GM19099 (cell line): ENCODE results near the gene PGP.

ENCODE experiments used
- POLR2A ChIP-seq: IDR thresholded peaks from 3 replicates; pipeline ENCODE4 v1.6.1; 2011; ENCODE audit warnings: low read depth; ENCODE audit not compliant: insufficient read length; ENCODE audit errors: extremely low read depth

PGP gene

DNA sequence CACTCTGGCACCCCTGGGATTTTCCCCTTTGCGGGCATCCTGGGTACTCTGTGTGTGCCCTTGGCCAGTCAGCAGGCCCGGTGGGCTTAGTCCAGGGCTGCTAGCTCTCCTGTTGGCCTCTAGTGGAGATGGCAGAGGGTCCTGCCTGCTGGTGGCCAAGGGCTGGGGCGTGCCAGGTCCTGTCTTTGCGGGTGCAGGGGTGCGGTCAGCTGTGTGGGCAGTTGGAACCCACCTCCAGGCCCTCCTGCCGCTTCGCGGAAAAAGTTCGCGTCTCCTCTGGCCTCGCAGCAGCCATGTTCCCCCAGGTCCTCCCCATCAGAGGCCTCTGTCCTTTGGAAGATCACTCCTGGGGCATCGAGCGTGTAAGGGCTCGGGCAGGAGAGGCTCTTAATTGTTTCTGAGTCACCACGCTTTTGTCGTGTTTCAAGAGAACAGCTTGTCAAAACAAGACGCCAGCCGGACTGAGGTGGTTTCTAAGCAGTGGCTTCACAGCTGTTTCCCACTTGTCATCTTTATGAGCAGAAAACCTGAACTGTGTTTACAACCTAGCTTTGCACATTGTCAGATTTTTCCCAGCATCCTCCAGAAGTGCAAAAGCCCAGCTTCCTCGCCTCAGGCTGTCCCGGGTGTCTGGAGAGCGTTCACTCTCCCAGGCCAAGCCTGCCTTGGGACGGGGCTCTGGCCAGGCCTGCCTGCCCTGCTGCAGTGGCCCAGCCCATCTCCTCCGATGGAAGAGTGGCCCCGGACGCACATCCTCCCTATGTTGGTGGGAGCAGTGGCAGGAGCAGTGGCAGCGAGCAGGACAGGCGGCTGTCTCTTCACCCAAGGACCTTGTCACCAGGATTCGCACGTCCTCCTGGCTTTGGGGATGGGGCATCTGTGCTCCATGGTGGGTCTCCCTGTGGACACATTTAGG, 16.6 kb upstream of the PGP start:
- no peak for TF ChIP-seq POLR2A

DNA sequence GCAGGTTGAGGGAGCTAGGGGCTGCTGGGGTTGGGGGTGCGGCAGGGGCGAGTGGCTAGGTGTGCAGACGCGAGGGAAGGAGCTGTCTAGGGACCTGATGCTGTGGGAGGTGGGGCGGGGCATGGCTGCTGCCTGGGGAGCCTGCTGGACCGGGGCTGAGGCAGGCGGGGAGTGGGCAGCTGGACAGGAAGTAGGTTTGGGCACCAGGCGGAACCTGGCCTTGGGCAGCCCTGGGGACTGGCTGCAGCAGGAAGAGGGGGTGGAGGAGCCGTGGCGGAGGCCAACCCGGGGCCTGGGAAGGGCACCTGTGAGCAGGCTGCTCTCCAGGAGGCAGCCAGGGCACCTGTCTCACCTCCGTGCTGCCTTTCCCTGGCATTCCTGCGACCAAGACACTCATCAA, 15.7 kb upstream of the PGP start:
- no peak for TF ChIP-seq POLR2A

DNA sequence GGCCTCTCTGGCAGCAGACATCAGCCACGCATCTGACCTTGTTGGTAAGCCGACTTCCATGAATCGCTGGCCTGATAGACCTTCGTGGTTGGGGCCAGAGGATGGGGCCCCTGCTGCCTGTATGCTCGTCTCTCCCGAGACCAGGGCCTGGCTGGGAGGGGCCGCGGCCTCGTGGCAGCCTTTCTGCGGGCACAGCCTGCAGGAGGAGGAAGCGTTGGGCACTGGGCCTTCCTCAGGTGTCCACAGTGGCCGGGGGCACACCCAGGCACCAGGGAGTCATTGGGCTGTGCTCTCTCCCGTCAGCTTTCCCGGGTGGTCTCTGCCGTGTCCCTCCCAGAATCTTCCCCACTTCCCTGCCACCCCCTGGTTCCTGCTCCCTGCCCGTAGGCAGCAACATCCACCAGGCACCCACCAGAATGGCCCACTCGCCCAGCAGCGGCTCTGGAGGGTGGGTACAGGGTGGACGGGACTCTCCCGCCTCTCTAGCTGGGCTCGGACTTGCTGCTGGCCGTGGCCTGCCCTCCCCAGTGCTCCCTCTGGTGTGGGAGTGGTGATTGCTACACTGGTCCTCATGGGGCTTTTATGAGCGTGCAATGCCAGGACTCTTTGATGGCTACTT, 15.1 kb upstream of the PGP start:
- no peak for TF ChIP-seq POLR2A

DNA sequence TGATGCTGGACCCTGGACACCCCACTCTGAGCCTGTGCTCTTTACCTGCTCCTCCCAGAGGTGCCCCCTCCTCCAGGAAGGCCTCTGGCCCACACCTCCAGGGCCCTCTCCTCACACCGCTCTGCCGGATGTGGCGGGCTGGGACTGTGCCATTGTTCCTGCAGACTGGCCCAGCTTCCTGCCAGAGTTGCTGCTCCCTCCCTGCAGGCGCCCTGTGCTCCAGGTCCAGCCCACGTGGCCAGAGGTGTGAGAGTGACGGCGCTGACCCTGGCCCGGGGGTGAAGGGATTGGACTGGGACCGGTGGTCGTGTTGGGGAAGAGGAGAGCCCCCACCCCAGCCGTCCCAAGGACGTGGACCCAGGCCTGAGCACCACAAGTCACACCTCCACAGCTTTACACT, 14.5 kb upstream of the PGP start:
- TF ChIP-seq POLR2A: no peak

DNA sequence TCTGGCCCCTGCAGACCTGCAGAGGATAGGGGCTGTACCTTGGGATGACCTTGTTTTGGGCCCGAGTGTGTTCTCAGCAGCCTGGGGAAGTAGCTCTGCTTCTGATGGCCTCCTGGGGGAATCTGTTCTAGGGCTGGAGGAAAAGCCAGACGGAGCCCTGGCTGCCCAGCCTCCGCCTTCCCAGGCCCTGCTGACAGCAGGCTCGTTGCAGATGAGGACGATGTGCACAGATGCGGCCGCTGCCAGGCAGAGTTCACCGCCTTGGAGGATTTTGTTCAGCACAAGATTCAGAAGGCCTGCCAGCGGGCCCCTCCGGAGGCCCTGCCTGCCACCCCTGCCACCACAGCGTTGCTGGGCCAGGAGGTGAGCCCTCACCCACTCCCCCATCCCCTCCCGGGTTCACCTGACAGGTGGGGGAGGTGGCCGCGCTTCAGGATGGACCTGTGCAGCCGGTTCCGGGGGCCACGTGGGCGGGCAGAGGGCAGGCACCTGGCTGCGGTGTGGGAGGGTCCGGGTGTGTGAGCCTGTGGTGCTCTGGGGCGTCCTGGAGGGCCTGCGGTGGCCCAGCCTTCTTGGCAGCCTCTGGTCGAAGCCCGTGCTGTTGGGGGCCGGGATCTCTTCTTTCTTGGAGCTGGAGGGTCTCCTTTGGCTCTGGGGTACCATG, 13.7 kb upstream of the PGP start:
- TF ChIP-seq POLR2A: no peak

DNA sequence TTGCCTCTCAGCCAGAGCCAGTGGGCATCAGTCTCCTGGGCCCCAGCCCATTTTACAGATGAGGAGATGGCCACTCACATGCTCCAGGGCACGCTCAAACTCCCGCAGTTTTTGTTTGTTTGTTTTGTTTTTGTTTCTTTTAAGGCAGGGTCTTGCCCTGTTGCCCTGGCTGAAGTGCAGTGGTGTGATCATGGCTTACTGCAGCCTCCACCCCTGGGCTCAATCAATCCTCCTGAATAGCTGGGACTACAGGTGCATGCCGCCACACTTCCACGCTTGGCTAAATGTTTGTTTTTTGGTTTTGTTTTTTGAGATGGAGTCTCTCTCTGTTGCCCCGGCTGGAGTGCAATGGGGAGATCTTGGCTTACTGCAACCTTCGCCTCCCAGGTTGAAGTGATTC, 12.3 kb upstream of the PGP start:
- no peak for TF ChIP-seq POLR2A

DNA sequence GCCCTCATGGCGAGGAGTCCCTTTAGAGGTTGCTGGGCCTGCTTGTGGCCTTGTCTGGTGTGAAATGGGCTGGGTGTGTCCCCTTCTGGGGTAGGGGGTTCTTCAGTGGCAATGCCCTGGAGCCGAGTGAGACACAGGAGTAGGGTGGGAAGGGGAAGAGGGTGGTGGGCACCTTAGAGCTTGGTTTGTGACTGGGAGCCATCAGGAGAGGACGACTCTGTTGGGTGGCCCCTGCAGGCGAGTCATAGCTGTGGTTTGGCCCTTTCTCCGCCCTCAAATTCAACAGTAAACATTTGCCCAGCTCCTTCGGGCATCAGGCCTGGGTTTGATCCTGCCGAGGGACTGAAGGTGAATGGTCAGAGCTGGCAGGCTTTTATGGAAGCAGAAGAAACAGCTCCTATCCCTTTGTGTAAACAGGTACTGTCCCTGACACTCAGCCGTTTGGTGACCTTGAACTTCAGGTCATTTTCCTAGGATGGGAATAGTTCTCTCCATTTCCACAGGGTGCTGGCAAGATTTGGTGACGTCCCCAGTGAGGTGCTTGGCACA, 11.7 kb upstream of the PGP start:
- TF ChIP-seq POLR2A: no peak

DNA sequence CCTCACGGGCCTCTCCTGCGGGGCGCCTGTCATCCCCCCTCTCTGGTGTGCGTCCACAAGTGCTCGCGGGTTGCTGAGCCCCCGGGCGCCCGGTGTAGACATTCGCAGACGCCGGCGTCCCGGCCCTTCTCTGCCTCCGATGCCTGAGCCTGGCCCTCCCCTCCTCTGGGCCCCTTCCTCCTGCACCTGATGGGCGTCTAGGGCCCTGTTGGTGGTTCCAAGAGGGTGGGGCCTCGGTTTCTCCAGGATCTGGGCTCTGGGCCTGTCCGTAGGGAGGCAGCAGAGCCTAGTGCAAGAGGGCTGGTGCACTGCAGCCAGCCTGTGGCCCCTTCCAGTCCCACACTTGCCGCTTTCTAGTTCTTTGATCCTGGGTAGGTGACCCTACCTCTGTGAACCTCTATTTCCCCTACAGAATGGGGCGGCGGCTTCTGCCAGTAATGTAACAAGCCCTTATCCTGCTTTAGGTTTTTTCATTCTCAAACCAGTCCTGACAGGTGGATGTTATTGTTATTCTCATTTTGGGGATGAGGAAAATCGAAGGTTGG, 9.4 kb upstream of the PGP start:
- TF ChIP-seq POLR2A: no peak

DNA sequence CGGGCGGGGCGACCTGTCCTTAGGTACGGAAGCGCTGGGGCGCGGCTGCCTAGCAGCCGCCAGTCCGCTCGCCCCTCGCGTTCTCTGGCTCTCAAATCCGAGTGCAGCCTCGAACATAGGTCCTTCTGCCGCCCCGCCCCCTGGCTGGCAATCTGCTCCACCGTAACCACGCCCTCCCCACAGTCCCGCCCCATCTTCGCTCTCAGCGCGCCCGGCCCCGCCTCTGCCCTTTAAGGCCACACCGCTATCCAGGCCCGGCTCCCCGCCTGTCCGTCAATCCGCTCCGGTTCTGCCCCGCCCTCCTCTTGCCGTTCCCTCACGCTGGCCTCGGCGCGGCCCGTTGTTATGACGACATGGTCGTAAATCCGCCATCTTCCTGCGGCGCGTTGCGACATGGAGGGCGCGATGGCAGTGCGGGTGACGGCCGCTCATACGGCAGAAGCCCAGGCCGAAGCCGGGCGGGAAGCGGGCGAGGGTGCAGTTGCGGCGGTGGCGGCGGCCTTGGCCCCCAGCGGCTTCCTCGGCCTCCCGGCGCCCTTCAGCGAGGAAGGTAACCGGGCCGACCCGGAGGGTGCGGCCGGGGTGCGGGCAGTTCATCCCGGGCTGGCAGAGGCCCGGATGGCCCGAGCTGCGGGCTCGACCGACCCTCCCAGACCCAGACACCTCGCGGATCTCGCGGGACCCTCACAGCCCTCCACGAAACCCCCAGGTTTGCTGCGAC, 8.7 kb upstream of the PGP start, which contains the start of gene E4F1:
E4F1 (plus strand) TSS at position 371 of the 721 bp plus-strand sequence; CDS start at position 394, 23 bp downstream.
- peak; percentile 98 for TF ChIP-seq POLR2A

DNA sequence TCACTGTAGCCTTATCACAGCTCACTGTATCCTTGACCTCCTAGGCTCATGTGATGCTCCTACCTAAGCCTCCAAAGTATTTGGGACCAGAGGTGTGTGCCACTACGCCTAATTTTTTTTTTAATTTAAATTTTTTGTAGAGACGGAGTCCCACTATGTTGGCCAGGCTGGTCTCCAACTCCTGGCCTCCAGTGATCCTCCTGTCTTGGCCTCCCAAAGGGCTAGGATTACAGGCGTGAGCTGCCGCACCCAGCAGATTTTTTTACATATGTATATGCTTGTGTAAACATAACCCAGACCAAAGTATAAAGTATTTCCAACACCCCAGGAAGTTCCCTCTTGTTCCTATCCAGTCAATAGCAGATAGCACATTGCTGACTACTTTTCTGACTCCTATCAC, 1.7 kb upstream of the PGP start:
- no peak for TF ChIP-seq POLR2A

DNA sequence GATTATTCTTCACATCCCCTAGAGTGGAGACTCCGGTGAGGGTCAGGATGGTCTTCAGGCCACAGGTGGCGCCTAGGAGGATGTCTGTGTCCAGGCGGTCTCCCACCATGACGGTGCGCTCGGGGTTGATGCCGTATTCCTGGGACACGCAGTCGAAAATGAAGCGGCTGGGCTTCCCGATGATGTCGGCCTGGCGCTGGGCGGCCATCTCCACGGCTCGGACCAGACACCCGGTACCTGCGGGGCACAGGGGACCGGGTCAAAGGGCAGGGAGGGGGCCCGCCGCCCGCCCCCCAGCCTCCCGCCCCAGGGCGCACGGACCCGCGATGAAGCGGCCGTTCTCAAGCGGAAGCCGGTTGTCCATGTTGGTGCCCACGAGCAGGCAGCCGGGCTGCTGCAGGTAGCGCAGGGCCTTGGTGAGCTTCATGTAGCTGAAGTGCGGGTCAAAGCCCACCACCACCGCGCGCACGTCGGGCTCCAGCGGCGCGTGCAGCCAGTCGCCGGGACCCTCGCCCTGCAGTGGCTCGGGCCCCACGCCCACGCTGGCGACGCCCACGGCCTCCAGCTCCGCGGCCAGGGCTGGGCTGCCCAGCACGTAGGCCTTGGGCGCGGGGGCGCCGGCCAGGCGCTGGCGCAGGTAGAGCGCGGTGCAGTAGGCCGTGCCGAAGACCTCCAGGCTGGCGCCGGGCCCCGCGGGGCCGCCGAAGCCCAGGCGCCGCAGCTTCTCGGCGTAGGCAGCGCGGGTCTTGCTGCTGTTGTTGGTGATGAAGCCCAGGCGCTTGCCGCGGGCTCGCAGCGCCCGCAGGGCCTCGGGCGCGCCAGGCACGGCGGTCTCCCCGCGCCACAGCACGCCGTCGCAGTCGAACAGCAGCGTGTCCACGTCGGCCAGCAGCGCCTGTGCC, 572 bp downstream of the PGP start:
- TF ChIP-seq POLR2A: no peak

DNA sequence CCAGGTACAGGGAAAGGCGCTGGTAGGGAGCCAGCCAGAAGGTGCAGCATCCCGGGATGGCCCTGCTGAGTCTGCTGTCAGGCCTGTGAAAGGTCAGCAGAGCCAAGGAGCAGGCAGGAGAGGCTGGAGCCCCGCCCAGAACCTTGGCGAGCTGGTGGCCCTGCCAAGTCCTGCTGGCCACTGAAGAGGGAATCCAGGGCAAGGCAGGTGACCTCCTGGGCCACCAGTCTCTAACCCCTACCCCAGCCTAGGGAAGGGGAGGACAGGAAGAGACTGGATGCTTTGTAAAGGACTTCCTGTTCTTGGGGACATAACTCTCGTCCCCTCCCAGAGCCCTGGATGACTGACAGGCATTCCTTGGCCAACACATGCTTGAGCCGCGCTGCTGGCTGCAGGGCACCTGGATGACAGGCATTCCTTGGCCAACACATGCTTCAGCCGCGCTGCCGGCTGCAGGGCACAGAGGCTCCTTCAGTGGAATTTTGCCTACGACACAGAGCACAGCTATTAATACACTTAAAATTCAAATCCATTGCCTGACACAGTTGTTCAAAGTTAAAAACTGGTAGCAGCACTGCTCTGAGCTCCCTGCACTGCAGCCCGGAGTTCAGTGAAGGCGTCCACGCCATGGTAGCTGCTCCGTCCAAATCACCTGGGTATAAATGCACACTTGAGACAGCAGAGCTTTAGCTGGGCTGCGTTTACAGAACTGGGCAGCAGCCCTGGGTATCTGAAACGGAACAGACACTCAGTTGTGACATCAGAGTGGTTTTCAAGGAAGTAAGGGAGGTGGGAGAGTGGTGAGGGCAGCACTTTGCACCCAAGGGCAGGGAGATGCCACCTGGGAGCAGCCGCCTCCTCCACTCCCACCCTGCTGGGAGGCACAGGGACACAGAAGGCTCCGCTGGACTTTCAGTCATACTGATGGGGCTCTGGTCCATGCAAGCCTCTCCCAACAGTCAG, 2.0 kb downstream of the PGP start:
- TF ChIP-seq POLR2A: no peak
